Neural cell (in vitro differentiated cells): ENCODE measurements around the gene PTPRG.

Source experiments
- EP300 ChIP-seq: fragments of 450-650 bp; conservative IDR thresholded peaks from 2 replicates; pipeline ENCODE4 v1.6.1; 2014; ENCODE audit warnings: antibody characterized with exemption, mild to moderate bottlenecking, moderate library complexity; ENCODE audit not compliant: poor library complexity, severe bottlenecking
- POLR2AphosphoS5 ChIP-seq: IDR thresholded peaks from 2 replicates; pipeline ENCODE4 v1.6.1; 2012
- TF ChIP-seq, protein P1 (sequence below): fragments of 450-650 bp; IDR thresholded peaks from 2 replicates; pipeline ENCODE4 v1.5.1; 2014; ENCODE audit warnings: antibody characterized with exemption, mild to moderate bottlenecking, moderate library complexity; ENCODE audit not compliant: poor library complexity, severe bottlenecking

DNA sequence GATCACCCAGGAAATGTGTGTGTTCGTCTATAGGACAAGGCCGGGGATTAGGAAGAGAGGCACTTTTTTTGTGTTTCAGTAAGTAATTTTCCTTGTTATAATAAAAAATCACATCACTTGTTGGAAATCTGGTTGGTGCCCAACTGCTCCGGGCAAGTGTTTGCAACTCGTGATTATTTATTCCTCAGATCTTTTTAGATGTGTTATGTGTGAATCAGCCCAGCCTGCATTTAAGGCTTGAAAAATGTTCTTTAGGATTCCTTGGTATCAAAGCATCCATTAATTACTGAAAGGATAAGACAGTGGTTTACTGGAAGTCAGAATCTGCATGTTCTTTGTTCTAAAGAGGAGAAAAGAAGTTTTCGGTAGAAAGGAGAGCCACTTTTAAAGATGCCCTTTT lies 466.4 kb downstream of the PTPRG start:
- TF ChIP-seq, protein P1, sequence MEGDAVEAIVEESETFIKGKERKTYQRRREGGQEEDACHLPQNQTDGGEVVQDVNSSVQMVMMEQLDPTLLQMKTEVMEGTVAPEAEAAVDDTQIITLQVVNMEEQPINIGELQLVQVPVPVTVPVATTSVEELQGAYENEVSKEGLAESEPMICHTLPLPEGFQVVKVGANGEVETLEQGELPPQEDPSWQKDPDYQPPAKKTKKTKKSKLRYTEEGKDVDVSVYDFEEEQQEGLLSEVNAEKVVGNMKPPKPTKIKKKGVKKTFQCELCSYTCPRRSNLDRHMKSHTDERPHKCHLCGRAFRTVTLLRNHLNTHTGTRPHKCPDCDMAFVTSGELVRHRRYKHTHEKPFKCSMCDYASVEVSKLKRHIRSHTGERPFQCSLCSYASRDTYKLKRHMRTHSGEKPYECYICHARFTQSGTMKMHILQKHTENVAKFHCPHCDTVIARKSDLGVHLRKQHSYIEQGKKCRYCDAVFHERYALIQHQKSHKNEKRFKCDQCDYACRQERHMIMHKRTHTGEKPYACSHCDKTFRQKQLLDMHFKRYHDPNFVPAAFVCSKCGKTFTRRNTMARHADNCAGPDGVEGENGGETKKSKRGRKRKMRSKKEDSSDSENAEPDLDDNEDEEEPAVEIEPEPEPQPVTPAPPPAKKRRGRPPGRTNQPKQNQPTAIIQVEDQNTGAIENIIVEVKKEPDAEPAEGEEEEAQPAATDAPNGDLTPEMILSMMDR: no peak
- TF ChIP-seq EP300 (no peak), POLR2AphosphoS5 (no peak)
